OCI-M2 (cell line): ENCODE data around the gene NOTCH2.

Source experiments
- DNase-seq: peaks from one replicate; lab custom pipeline; 2025; ENCODE audit not compliant: unreplicated experiment; lab: John Stamatoyannopoulos, UW

The NOTCH2 gene

GRCh38 chr1:119911775-119912174, 157.7 kb downstream of the NOTCH2 start:
- no peak for DNase-seq

GRCh38 chr1:119910618-119911017, 158.8 kb downstream of the NOTCH2 start:
- no peak for DNase-seq

- DNase-seq, result no peak
These were observed 159.4 kb downstream of the NOTCH2 start for GRCh38 chr1:119909890-119910596.

- no peak for DNase-seq
These were observed 160.8 kb downstream of the NOTCH2 start for GRCh38 chr1:119908661-119909060.

- no peak for DNase-seq
These were observed 162.4 kb downstream of the NOTCH2 start for GRCh38 chr1:119906927-119907652.

GRCh38 chr1:119903443-119903835, 166.0 kb downstream of the NOTCH2 start:
- no peak for DNase-seq

GRCh38 chr1:119902775-119903442, 166.6 kb downstream of the NOTCH2 start:
- DNase-seq, result no peak

GRCh38 chr1:119898981-119899720, 170.3 kb downstream of the NOTCH2 start:
- no peak for DNase-seq

- no peak for DNase-seq
These were observed 170.9 kb downstream of the NOTCH2 start for GRCh38 chr1:119898530-119898929.

- no peak for DNase-seq
These were observed 173.2 kb downstream of the NOTCH2 start, which contains the start of gene ADAM30 for GRCh38 chr1:119896303-119896702. Gene ADAM30 (minus strand): TSS chr1:119896515. CDS start chr1:119896336, 179 bp downstream.

GRCh38 chr1:119895102-119895501, 174.4 kb downstream of the NOTCH2 start:
- DNase-seq, result no peak

- DNase-seq, result no peak
These were observed 175.4 kb downstream of the NOTCH2 start for GRCh38 chr1:119893827-119894700.

GRCh38 chr1:119893238-119893791, 176.1 kb downstream of the NOTCH2 start:
- DNase-seq, result no peak

GRCh38 chr1:119891386-119891785, 178.1 kb downstream of the NOTCH2 start:
- DNase-seq, result no peak

- DNase-seq, result no peak
These were observed 181.0 kb downstream of the NOTCH2 start for GRCh38 chr1:119888476-119888875.

- DNase-seq, result no peak
These were observed 182.0 kb downstream of the NOTCH2 start for GRCh38 chr1:119887427-119887826.

GRCh38 chr1:119885903-119886783, 183.3 kb downstream of the NOTCH2 start:
- DNase-seq, result no peak

GRCh38 chr1:119884711-119885110, 184.8 kb downstream of the NOTCH2 start:
- no peak for DNase-seq

GRCh38 chr1:119883826-119884225, 185.6 kb downstream of the NOTCH2 start:
- DNase-seq, result no peak
